Kidney (tissue), 14 donors: Measurements from ENCODE around the gene XRCC4. TPM values are rescaled to one million over a fixed set of nuclear protein-coding genes. Genes with fewer than 3 reads are reported as not detected.
A peak's percentile ranks its signal among the peaks of the same experiment; 100 is the strongest.

Experiments used
- DNase-seq, 5 donors: peaks; one replicate each; pipeline ENCODE4 v3.0.0-alpha.2; 2013 to 2020
- FAIRE-seq: peaks from 2 replicates; lab custom pipeline; 2012; peaks lifted over from hg19 to GRCh38; lab: Jason Lieb, UNC
- H3K27ac ChIP-seq, 2 donors: one replicate each; pipeline ENCODE4 v1.7.0; 2013; ENCODE audit warnings: low read depth in 2 of 2, low read length in 2 of 2, inconsistent platforms in 1 of 2
- H3K27me3 ChIP-seq: one replicate; pipeline ENCODE4 v1.7.1; 2013; ENCODE audit warnings: low read length, inconsistent platforms; ENCODE audit not compliant: control insufficient read depth, insufficient read depth
- H3K36me3 ChIP-seq, 3 donors: one replicate each; pipeline versions ENCODE4 v1.7.0 to v1.7.1; 2013; ENCODE audit warnings: low read length in 3 of 3, control low read depth in 1 of 3, inconsistent platforms in 1 of 3; ENCODE audit not compliant: insufficient read depth in 3 of 3, control insufficient read depth in 2 of 3
- H3K4me1 ChIP-seq, 3 donors: one replicate each; pipeline versions ENCODE4 v1.7.0 to v1.7.1; 2013; ENCODE audit warnings: low read length in 3 of 3, inconsistent platforms in 1 of 3, low read depth in 1 of 3; ENCODE audit not compliant: control insufficient read depth in 2 of 3, insufficient read depth in 2 of 3
- H3K4me3 ChIP-seq, 3 donors: one replicate each; pipeline versions ENCODE4 v1.7.0 to v1.8.1; 2013; ENCODE audit warnings: low read length in 3 of 3, control low read depth in 1 of 3, inconsistent platforms in 1 of 3
- H3K9ac ChIP-seq, 3 donors: one replicate each; pipeline versions ENCODE4 v1.7.0 to v1.7.1; 2013; ENCODE audit warnings: low read length in 3 of 3, control low read depth in 1 of 3, inconsistent platforms in 1 of 3
- H3K9me3 ChIP-seq, 3 donors: one replicate each; pipeline versions ENCODE4 v1.7.0 to v1.7.1; 2013; ENCODE audit warnings: low read length in 3 of 3, control low read depth in 1 of 3, inconsistent platforms in 1 of 3; ENCODE audit not compliant: control insufficient read depth in 2 of 3, insufficient read depth in 1 of 3
- intact Hi-C: fragments of 100-400 bp; cut with DNase I; formaldehyde crosslinking; loops from one replicate; pipeline ENCODE4 v1.11.1; 2022
- polyA plus RNA-seq: library from polyadenylated mRNA; stranded (reverse); fragments of 350-450 nt; fragmentation: Illumina TruSeq; extraction: RNeasy Lipid Tissue Mini Kit (QIAGEN cat#74804); gene quantifications from one replicate; pipeline ENCODE4 v1.2.3, GENCODE V29; 2014; ENCODE audit warnings: low read depth, low replicate concordance; ENCODE audit not compliant: insufficient read depth
- total RNA-seq: library from RNA; stranded (reverse); fragmentation: NEBNext Ultra II Directional; extraction: Animal tissue kit (Norgen Biotek cat#: 25700); gene quantifications from one replicate; pipeline ENCODE4 v1.2.1, GENCODE V29; 2021
- TF ChIP-seq, protein P1 (sequence below): IDR thresholded peaks from 3 replicates; pipeline ENCODE4 v1.5.1; 2012; ENCODE audit warnings: mild to moderate bottlenecking, moderate library complexity, borderline replicate concordance; ENCODE audit not compliant: insufficient read depth; ENCODE audit errors: extremely low read depth
- donor health status: control.
- donor health status: control.
- donor health status: control.
- donor health status: control.
- donor health status: control.
- donor health status: DM: yes; HTN: yes; CAD: no.
- donor health status: Normal renal cell carcinoma (clear cell type).

The XRCC4 gene
- total and polyA plus RNA-seq, 2 donors from 2014 or later, result 8.5 to 9.4 TPM

DNA sequence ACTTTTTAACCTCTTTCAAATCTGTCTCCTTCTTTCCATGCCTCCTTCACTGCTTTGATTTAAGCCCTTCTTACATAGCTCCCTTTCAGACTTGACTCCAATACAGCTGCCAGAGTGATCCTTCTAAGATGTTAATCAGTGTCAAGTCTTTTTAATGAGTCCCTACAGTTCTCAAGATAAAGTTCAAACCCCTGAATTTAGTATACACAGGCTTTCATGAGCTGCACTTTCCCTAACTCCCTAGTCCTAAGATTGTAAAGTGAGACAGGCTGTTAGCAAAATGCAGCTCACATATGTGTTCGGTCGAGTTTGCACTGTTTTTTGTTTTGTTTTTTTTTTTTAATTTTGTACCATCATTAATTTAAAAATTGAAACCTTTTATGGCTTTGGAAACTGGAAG, 203.8 kb downstream of the XRCC4 start:
- H3K27ac ChIP-seq, result no peak overlapping the region
- no peaks in the 10 kb centered on the region for H3K27me3 ChIP-seq
- DNase-seq (peak in 2 of 5 donors; percentile 67 to 82), FAIRE-seq (no peak)
- intact Hi-C loops, result no loop called here
- no peak overlapping the region for H3K9ac ChIP-seq
- TF ChIP-seq, protein P1, sequence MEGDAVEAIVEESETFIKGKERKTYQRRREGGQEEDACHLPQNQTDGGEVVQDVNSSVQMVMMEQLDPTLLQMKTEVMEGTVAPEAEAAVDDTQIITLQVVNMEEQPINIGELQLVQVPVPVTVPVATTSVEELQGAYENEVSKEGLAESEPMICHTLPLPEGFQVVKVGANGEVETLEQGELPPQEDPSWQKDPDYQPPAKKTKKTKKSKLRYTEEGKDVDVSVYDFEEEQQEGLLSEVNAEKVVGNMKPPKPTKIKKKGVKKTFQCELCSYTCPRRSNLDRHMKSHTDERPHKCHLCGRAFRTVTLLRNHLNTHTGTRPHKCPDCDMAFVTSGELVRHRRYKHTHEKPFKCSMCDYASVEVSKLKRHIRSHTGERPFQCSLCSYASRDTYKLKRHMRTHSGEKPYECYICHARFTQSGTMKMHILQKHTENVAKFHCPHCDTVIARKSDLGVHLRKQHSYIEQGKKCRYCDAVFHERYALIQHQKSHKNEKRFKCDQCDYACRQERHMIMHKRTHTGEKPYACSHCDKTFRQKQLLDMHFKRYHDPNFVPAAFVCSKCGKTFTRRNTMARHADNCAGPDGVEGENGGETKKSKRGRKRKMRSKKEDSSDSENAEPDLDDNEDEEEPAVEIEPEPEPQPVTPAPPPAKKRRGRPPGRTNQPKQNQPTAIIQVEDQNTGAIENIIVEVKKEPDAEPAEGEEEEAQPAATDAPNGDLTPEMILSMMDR, result no peak
- no peaks in the 10 kb centered on the region for H3K4me1 ChIP-seq
- no peaks in the 10 kb centered on the region for H3K36me3 ChIP-seq
- no peaks in the 10 kb centered on the region for H3K9me3 ChIP-seq
- H3K4me3 ChIP-seq, result no peak overlapping the region

DNA sequence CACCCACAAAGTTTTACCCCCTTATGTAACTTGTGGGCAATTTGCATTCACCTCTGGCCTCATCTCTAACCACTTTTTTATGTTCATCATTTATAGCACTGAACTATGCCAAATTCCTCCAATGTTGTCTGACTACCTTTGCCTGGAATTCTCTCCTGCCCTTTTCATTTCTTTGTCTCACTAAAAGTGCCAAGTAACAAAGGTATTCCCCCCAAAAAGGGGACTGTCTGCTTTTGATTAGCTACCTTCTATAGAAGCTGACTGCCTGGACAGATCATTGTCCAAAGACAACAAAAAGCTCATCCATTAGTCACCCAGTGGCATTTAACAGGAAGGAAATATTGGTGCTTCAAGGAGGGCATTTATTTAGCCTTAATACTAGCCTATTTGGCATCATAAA, 204.3 kb downstream of the XRCC4 start:
- Histone ChIP-seq H3K9me3 (no peaks in the 10 kb centered on the region), H3K27ac (no peak overlapping the region), H3K4me3 (no peak overlapping the region), H3K27me3 (no peaks in the 10 kb centered on the region), H3K9ac (no peak overlapping the region), H3K36me3 (no peaks in the 10 kb centered on the region), H3K4me1 (no peaks in the 10 kb centered on the region)
- no peak for DNase-seq
- TF ChIP-seq, protein P1, result no peak
- intact Hi-C loops, result no loop called here
- no peak for FAIRE-seq

DNA sequence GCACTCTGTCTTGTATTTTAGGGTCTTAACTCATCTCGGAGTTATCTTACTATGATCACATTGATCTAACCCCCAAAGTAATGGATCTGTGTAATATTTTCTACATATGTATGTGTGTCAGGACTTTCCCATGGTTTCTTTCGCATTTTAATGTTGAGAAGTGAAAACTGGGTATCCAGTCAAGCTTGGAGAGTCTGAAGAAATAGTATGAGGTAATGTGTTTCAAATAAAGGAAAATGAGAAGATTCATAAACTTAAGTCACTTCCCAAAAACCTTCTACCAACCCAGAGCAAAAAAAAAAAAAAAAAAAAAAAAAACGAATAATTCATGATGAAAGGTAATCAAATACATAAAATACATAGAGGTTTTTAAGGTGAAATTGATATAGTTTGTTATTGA, 206.4 kb downstream of the XRCC4 start:
- intact Hi-C loops, result no loop called here
- FAIRE-seq (peak; percentile 64), DNase-seq (no peak)
- TF ChIP-seq, protein P1, result no peak
- no peak overlapping the region for H3K9ac ChIP-seq
- H3K4me3 ChIP-seq, result no peak overlapping the region
- H3K27me3 ChIP-seq, result no peaks in the 10 kb centered on the region
- H3K27ac ChIP-seq, result no peak overlapping the region
- no peaks in the 10 kb centered on the region for H3K4me1 ChIP-seq
- no peaks in the 10 kb centered on the region for H3K9me3 ChIP-seq
- H3K36me3 ChIP-seq, result no peaks in the 10 kb centered on the region
